Measurements from ENCODE around the gene SLIT1. TPM values are rescaled to one million over a fixed set of nuclear protein-coding genes. Genes with fewer than 3 reads are reported as not detected.
A peak's percentile ranks its signal among the peaks of the same experiment; 100 is the strongest.

SLIT1 gene
- total RNA-seq, 1 donor: not detected

DNA sequence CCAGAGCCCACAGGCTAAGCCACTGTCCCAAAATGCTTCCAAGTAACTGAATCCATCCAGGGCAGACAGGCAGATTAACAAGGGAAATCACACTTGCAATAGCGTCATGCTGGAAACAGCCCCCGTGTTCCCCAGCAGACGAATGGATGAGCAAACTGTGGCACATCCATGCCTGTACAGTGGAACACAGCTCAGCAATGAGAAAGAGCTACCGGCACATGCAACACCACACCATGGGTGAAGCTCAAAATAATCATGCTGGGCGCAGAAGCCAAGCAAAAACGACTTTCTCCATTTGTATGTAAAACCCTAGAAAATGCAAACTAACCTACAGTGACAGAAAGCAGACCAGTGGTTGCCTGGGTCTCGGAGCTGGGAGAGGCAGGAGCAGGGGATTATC lies 153.1 kb downstream of the SLIT1 start:
- Histone ChIP-seq H3K9me3 (ENCODE audit: low read depth, low read length) (peaks cover 4% of the 10 kb centered on the region), H3K4me1 (ENCODE audit: insufficient read depth, low read length) (peaks cover 8% of the 10 kb centered on the region), H3K36me3 (ENCODE audit: insufficient read depth, low read length) (no peaks in the 10 kb centered on the region), H4K20me1 (ENCODE audit: insufficient read depth, low read length) (no peaks in the 10 kb centered on the region), H2AFZ (ENCODE audit: low read length) (no peak overlapping the region), H3K4me2 (ENCODE audit: insufficient read depth, low read length) (no peak overlapping the region), H3K27ac (ENCODE audit: low read depth, low read length) (no peak overlapping the region), H3K79me2 (ENCODE audit: insufficient read depth, low read length) (no peaks in the 10 kb centered on the region), H3K4me3 (ENCODE audit: insufficient read depth, low read length) (peak overlapping the region; percentile 16), H3K27me3 (ENCODE audit: insufficient read depth, low read length) (peaks cover 47% of the 10 kb centered on the region)
- TF ChIP-seq, protein P1, sequence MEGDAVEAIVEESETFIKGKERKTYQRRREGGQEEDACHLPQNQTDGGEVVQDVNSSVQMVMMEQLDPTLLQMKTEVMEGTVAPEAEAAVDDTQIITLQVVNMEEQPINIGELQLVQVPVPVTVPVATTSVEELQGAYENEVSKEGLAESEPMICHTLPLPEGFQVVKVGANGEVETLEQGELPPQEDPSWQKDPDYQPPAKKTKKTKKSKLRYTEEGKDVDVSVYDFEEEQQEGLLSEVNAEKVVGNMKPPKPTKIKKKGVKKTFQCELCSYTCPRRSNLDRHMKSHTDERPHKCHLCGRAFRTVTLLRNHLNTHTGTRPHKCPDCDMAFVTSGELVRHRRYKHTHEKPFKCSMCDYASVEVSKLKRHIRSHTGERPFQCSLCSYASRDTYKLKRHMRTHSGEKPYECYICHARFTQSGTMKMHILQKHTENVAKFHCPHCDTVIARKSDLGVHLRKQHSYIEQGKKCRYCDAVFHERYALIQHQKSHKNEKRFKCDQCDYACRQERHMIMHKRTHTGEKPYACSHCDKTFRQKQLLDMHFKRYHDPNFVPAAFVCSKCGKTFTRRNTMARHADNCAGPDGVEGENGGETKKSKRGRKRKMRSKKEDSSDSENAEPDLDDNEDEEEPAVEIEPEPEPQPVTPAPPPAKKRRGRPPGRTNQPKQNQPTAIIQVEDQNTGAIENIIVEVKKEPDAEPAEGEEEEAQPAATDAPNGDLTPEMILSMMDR (IDR thresholded peaks at IDR 0.05; ENCODE audit: extremely low read depth, low read depth, low read length): no peak
- DNase-seq (ENCODE audit: insufficient read length, low spot score, missing footprints): peak; percentile 14

DNA sequence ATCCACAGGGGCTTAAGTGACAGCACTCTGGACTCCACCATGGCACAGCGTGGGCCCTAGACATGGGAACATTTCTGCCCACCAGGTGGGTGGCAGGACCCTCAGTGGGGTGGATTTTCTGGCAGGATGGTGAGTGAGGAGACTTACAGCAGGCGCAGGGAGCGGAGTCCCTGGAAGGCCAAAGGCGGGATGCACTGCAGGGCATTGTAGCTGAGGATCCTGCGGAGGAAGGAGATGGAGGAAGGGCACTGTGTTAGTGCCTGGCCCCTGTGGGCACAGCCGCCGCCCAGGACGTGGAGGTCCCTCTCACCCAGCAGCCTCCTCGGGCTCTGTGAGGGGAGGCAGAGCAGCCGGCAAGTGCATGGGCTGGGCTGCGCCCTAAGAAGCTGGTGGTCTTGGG lies 154.3 kb downstream of the SLIT1 start:
- TF ChIP-seq, protein P1 (IDR thresholded peaks at IDR 0.05; ENCODE audit: extremely low read depth, low read depth, low read length): no peak
- DNase-seq (ENCODE audit: insufficient read length, low spot score, missing footprints): no peak
- H3K9me3 ChIP-seq (ENCODE audit: low read depth, low read length): peaks cover 4% of the 10 kb centered on the region
- H3K36me3 ChIP-seq (ENCODE audit: insufficient read depth, low read length): no peaks in the 10 kb centered on the region
- no peaks in the 10 kb centered on the region for H3K79me2 ChIP-seq (ENCODE audit: insufficient read depth, low read length)
- no peak overlapping the region for H2AFZ ChIP-seq (ENCODE audit: low read length)
- H3K4me1 ChIP-seq (ENCODE audit: insufficient read depth, low read length): peaks cover 3% of the 10 kb centered on the region
- H3K4me2 ChIP-seq (ENCODE audit: insufficient read depth, low read length): no peak overlapping the region
- no peak overlapping the region for H3K4me3 ChIP-seq (ENCODE audit: insufficient read depth, low read length)
- no peaks in the 10 kb centered on the region for H4K20me1 ChIP-seq (ENCODE audit: insufficient read depth, low read length)
- no peak overlapping the region for H3K27ac ChIP-seq (ENCODE audit: low read depth, low read length)
- peaks cover 45% of the 10 kb centered on the region for H3K27me3 ChIP-seq (ENCODE audit: insufficient read depth, low read length)

DNA sequence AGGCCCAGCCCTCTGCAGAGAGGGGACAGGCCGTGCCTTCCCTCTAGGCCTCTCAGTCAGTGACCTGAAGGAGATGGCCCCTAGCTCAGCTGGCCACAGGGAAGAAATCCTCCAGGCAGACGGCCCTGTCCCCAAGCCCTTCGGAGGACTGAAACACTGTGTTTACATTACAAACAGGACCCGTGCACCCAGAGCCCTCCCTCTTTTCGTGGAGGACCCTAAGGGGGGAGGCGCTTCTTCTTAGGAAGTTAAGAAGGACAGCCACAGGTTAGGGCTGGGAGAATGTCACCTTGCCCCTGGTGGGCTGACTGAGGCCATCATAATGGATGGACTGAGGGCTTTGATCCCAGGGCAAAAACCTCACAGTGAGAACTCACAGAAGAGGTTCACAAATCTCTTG lies 154.9 kb downstream of the SLIT1 start:
- TF ChIP-seq, protein P1 (IDR thresholded peaks at IDR 0.05; ENCODE audit: extremely low read depth, low read depth, low read length): no peak
- peaks cover 40% of the 10 kb centered on the region for H3K27me3 ChIP-seq (ENCODE audit: insufficient read depth, low read length)
- peaks cover 3% of the 10 kb centered on the region for H3K4me1 ChIP-seq (ENCODE audit: insufficient read depth, low read length)
- H2AFZ ChIP-seq (ENCODE audit: low read length): no peak overlapping the region
- no peaks in the 10 kb centered on the region for H3K79me2 ChIP-seq (ENCODE audit: insufficient read depth, low read length)
- no peak for DNase-seq (ENCODE audit: insufficient read length, low spot score, missing footprints)
- no peak overlapping the region for H3K27ac ChIP-seq (ENCODE audit: low read depth, low read length)
- no peak overlapping the region for H3K4me3 ChIP-seq (ENCODE audit: insufficient read depth, low read length)
- no peak overlapping the region for H3K4me2 ChIP-seq (ENCODE audit: insufficient read depth, low read length)
- H3K36me3 ChIP-seq (ENCODE audit: insufficient read depth, low read length): no peaks in the 10 kb centered on the region
- H3K9me3 ChIP-seq (ENCODE audit: low read depth, low read length): peaks cover 4% of the 10 kb centered on the region
- H4K20me1 ChIP-seq (ENCODE audit: insufficient read depth, low read length): no peaks in the 10 kb centered on the region

DNA sequence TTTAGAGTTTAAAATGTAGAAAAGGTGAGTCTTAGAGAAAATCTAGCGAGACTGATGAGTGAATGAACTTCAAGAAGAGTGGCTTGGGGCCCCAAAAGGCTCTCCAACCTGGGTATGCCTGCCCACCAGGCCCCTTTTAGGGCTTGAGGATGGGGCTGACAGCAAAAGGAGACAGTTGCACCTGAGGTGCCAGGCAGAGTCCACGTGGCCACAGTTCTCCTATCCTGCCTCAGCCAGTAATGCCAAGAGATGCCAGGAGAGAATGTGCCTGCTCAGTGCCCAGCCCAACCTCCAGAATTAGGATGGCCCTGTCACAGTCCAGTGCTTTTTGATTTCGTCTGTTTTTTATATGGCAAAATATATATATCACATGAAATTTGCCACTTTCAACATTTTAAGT lies 156.5 kb downstream of the SLIT1 start:
- Histone ChIP-seq H3K4me1 (ENCODE audit: insufficient read depth, low read length) (peaks cover 15% of the 10 kb centered on the region), H3K4me2 (ENCODE audit: insufficient read depth, low read length) (no peak overlapping the region), H3K27me3 (ENCODE audit: insufficient read depth, low read length) (peaks cover 29% of the 10 kb centered on the region), H3K4me3 (ENCODE audit: insufficient read depth, low read length) (no peak overlapping the region), H3K9me3 (ENCODE audit: low read depth, low read length) (peaks cover 4% of the 10 kb centered on the region), H3K27ac (ENCODE audit: low read depth, low read length) (no peak overlapping the region), H2AFZ (ENCODE audit: low read length) (no peak overlapping the region), H3K79me2 (ENCODE audit: insufficient read depth, low read length) (no peaks in the 10 kb centered on the region), H3K36me3 (ENCODE audit: insufficient read depth, low read length) (no peaks in the 10 kb centered on the region), H4K20me1 (ENCODE audit: insufficient read depth, low read length) (no peaks in the 10 kb centered on the region)
- TF ChIP-seq, protein P1 (IDR thresholded peaks at IDR 0.05; ENCODE audit: extremely low read depth, low read depth, low read length): no peak
- DNase-seq (ENCODE audit: insufficient read length, low spot score, missing footprints): no peak

Measured in osteoblast (primary cell).